Astrocyte (in vitro differentiated cells and primary cell): Measurements from ENCODE around the gene MALAT1.

Experiments used
- EZH2 ChIP-seq: IDR thresholded peaks from 2 replicates; pipeline ENCODE4 v1.6.1; 2012; ENCODE audit warnings: mild to moderate bottlenecking, low read length, inconsistent platforms; ENCODE audit not compliant: insufficient read depth
- TF ChIP-seq, protein P1 (sequence below): IDR thresholded peaks from 2 replicates; pipeline ENCODE4 v1.5.1; 2011; ENCODE audit warnings: low read depth, mild to moderate bottlenecking, inconsistent platforms, low read length, moderate library complexity; ENCODE audit not compliant: insufficient read depth

DNA sequence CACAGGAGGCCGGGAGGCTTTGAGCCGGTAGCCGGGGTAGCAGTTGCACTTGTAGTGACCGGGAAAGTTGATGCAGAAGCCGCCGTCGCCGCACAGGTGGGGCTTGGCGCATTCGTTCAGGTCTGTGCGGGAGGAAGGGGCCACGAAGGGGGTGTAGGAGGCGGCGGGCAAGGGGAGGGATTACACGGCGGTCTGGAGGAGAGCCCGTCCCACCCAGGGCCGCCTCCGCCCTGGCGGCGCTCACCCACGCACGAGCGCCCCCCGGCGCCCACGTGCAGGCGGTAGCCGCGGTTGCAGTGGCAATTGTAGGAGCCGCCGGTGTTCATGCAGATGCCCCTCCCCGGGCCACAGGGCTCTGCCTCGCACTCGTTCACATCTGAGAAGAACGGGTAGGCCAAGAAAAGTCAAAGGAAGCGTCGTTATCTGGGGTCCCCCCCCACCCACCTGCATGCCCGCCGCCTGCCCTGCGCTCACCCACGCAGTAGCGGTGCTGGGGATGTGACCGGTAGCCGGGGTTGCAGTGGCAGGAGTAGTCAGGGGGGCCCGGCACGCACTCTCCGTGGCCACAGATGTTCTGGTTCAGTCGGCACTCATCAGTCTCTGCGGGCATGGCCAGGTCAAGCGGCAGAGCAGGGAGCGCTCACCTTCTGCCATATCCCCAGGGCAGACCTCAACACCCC lies 48.7 kb downstream of the MALAT1 start:
- TF ChIP-seq, protein P1, sequence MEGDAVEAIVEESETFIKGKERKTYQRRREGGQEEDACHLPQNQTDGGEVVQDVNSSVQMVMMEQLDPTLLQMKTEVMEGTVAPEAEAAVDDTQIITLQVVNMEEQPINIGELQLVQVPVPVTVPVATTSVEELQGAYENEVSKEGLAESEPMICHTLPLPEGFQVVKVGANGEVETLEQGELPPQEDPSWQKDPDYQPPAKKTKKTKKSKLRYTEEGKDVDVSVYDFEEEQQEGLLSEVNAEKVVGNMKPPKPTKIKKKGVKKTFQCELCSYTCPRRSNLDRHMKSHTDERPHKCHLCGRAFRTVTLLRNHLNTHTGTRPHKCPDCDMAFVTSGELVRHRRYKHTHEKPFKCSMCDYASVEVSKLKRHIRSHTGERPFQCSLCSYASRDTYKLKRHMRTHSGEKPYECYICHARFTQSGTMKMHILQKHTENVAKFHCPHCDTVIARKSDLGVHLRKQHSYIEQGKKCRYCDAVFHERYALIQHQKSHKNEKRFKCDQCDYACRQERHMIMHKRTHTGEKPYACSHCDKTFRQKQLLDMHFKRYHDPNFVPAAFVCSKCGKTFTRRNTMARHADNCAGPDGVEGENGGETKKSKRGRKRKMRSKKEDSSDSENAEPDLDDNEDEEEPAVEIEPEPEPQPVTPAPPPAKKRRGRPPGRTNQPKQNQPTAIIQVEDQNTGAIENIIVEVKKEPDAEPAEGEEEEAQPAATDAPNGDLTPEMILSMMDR, result no peak
- TF ChIP-seq EZH2, result no peak
